PC-9 (cell line): Measurements from ENCODE around the gene FBP2. TPM values are rescaled to one million over a fixed set of nuclear protein-coding genes. Genes with fewer than 3 reads are reported as not detected.

Experiments used
- BruUV-seq: library from RNA; stranded (reverse); fragments of 400-500 nt; replicated peaks from 2 replicates; lab custom pipeline; 2021; lab: Mats Ljungman, UMichigan
- CTCF ChIA-PET: fragments of 300-600 bp; sonication (Branson Sonifier 250); formaldehyde crosslinking; loops from one replicate; lab custom pipeline; 2022; ENCODE audit warnings: antibody characterized with exemption; lab: Charles Lee
- POLR2A ChIA-PET: fragments of 300-600 bp; sonication (Branson Sonifier 250); formaldehyde crosslinking; loops from one replicate; lab custom pipeline; 2022; ENCODE audit warnings: antibody characterized with exemption; ENCODE audit not compliant: unreplicated experiment; lab: Charles Lee
- DNase-seq, 2 experiments: peaks; one replicate each; pipeline versions ENCODE4 v3.0.0 to v3.0.0-alpha.2; 2015 to 2022; ENCODE audit warnings: mixed read lengths in 1 of 2
- H2AFZ ChIP-seq: fragments of 200-600 bp; sonication (generic); 2 replicates; pipeline ENCODE4 v1.8.1; 2017; ENCODE audit warnings: antibody characterized with exemption
- H3F3A ChIP-seq: fragments of 200-600 bp; sonication (generic); 2 replicates; pipeline ENCODE4 v1.8.1; 2017; ENCODE audit warnings: antibody characterized with exemption, mild to moderate bottlenecking, low read depth; ENCODE audit not compliant: insufficient read depth
- H3K27ac ChIP-seq: fragments of 200-600 bp; sonication (generic); 2 replicates; pipeline ENCODE4 v1.6.1; 2016; ENCODE audit warnings: mixed run types
- H3K27me3 ChIP-seq: fragments of 200-600 bp; sonication (generic); 2 replicates; pipeline ENCODE4 v1.6.1; 2016; ENCODE audit warnings: low read depth, mixed run types; ENCODE audit not compliant: insufficient read depth
- H3K36me3 ChIP-seq: fragments of 200-600 bp; sonication (generic); 2 replicates; pipeline ENCODE4 v1.6.1; 2016; ENCODE audit warnings: low read depth, mixed run types
- H3K4me1 ChIP-seq: fragments of 200-600 bp; sonication (generic); replicated peaks from 2 replicates; pipeline ENCODE4 v1.6.1; 2016; ENCODE audit warnings: mixed run types; ENCODE audit not compliant: insufficient read depth
- H3K4me2 ChIP-seq: fragments of 200-600 bp; sonication (generic); 2 replicates; pipeline ENCODE4 v1.6.1; 2017; ENCODE audit warnings: mixed run types
- H3K4me3 ChIP-seq: fragments of 200-600 bp; sonication (generic); 2 replicates; pipeline ENCODE4 v1.6.1; 2016; ENCODE audit warnings: mixed run types
- H3K79me2 ChIP-seq: fragments of 200-600 bp; sonication (generic); 2 replicates; pipeline ENCODE4 v1.6.1; 2017; ENCODE audit warnings: low read depth, mixed run types
- H3K9me2 ChIP-seq: fragments of 200-600 bp; sonication (generic); 2 replicates; pipeline ENCODE4 v1.8.1; 2017; ENCODE audit warnings: mild to moderate bottlenecking; ENCODE audit not compliant: insufficient read depth
- H3K9me3 ChIP-seq: fragments of 200-600 bp; sonication (generic); 2 replicates; pipeline ENCODE4 v1.8.1; 2016; ENCODE audit warnings: low read depth; ENCODE audit not compliant: insufficient read depth
- H4K20me1 ChIP-seq: fragments of 200-600 bp; sonication (generic); 2 replicates; pipeline ENCODE4 v1.8.1; 2017; ENCODE audit not compliant: insufficient read depth
- EZH2 ChIP-seq: fragments of 200-600 bp; sonication (generic); IDR thresholded peaks from 2 replicates; pipeline ENCODE4 v1.8.0; 2017; ENCODE audit warnings: antibody characterized with exemption, low read depth
- intact Hi-C: fragments of 100-400 bp; cut with micrococcal nuclease; formaldehyde crosslinking; loops from one replicate; pipeline ENCODE4 v1.10.0; 2022; ENCODE audit not compliant: unreplicated experiment
- total RNA-seq: library from RNA; stranded (reverse); gene quantifications from 2 replicates; pipeline ENCODE4 v1.2.3, GENCODE V29; 2021
- TF ChIP-seq, protein P1 (sequence below): fragments of 200-600 bp; sonication (generic); conservative IDR thresholded peaks from 2 replicates; pipeline ENCODE4 v1.6.1; 2017; ENCODE audit warnings: mixed run types, antibody characterized with exemption, mild to moderate bottlenecking, moderate library complexity

The FBP2 gene
- total RNA-seq, 1 experiment from 2014 or later: not detected

DNA sequence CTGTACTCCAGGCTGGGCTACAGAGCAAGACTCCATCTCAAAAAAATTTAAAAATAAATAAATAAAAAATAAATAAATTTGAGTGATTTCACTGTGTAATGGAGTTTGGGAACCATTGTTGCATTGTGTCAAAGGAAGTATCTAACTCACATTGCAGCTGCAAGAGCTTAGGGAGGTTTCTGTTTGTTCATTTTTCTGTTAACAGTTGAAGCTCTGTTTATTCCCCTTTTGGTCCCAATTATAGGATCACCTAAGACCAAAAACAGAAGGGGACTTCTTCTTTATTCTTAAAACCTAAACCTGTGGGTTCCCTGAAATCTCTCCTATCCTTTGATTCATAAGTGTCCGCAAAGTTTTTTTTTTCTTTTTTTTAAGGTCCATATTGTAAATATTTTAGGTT, 67.4 kb downstream of the FBP2 start:
- peaks cover 3% of the 10 kb centered on the region; the same call in 1 of the 2 replicates for H3K79me2 ChIP-seq
- no peak for DNase-seq
- no peaks in the 10 kb centered on the region for H3K36me3 ChIP-seq
- TF ChIP-seq, protein P1, sequence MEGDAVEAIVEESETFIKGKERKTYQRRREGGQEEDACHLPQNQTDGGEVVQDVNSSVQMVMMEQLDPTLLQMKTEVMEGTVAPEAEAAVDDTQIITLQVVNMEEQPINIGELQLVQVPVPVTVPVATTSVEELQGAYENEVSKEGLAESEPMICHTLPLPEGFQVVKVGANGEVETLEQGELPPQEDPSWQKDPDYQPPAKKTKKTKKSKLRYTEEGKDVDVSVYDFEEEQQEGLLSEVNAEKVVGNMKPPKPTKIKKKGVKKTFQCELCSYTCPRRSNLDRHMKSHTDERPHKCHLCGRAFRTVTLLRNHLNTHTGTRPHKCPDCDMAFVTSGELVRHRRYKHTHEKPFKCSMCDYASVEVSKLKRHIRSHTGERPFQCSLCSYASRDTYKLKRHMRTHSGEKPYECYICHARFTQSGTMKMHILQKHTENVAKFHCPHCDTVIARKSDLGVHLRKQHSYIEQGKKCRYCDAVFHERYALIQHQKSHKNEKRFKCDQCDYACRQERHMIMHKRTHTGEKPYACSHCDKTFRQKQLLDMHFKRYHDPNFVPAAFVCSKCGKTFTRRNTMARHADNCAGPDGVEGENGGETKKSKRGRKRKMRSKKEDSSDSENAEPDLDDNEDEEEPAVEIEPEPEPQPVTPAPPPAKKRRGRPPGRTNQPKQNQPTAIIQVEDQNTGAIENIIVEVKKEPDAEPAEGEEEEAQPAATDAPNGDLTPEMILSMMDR: no peak
- TF ChIP-seq EZH2: no peak
- POLR2A ChIA-PET: no interaction called here
- no peak overlapping the region for H3K4me2 ChIP-seq
- 0 out of 2 replicates have a peak, but pooled peaks cover 4% of the 10 kb centered on the region for H3K9me2 ChIP-seq
- H3K9me3 ChIP-seq: no peaks in the 10 kb centered on the region
- intact Hi-C loops: no loop called here
- no peaks in the 10 kb centered on the region for H3K27me3 ChIP-seq
- no TSS peak for BruUV-seq
- no peak overlapping the region for H2AFZ ChIP-seq
- CTCF ChIA-PET: no interaction called here
- H3K4me1 ChIP-seq: no peaks in the 10 kb centered on the region
- no peaks in the 10 kb centered on the region for H3F3A ChIP-seq
- H4K20me1 ChIP-seq: no peaks in the 10 kb centered on the region; the same call in 1 of the 2 replicates
- no peak overlapping the region for H3K4me3 ChIP-seq
- H3K27ac ChIP-seq: no peak overlapping the region

DNA sequence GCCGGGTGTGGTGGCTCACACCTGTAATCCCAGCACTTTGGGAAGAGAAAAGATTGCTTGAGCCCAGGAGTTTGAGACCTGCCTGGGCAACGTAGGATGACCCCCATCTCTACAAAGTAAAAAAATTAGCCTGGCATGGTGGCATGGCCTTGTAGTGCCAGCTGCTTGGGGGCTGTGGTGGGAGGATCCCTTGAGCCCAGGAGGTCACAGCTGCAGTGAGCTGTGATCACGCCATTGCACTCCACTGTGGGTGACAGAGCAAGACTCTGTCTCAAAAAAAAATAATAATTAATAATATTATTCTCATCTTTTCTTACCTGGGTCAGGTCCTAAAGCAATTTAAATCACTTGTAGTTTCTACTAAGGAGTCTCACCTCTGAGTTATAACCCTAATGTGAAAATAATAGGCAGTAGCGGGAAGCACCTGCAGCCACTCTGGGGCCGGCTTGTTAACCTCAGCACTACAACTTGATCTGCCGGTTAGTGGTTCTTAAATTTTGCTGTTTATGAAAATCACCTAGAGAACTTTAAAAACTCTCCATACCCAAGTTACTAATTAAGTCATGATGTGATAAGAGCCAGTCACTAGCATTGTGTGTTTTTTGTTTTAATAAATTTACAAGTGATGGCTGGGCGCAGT, 68.1 kb downstream of the FBP2 start:
- Histone ChIP-seq H3K36me3 (no peaks in the 10 kb centered on the region), H4K20me1 (no peaks in the 10 kb centered on the region), H3K79me2 (no peaks in the 10 kb centered on the region), H3K27ac (no peak overlapping the region), H3K9me3 (no peaks in the 10 kb centered on the region), H3F3A (no peaks in the 10 kb centered on the region), H3K4me3 (no peak overlapping the region), H3K4me1 (no peaks in the 10 kb centered on the region), H3K4me2 (no peak overlapping the region), H2AFZ (no peak overlapping the region), H3K27me3 (no peaks in the 10 kb centered on the region), H3K9me2 (0 out of 2 replicates have a peak, but pooled peaks cover 4% of the 10 kb centered on the region)
- POLR2A ChIA-PET: no interaction called here
- intact Hi-C loops: no loop called here
- BruUV-seq: no TSS peak
- no peak for DNase-seq
- no peak for TF ChIP-seq EZH2
- TF ChIP-seq, protein P1: no peak
- CTCF ChIA-PET: no interaction called here

- Histone ChIP-seq H3K27ac (no peak overlapping the region), H3K27me3 (no peaks in the 10 kb centered on the region), H3K36me3 (no peaks in the 10 kb centered on the region), H3F3A (no peaks in the 10 kb centered on the region), H4K20me1 (no peaks in the 10 kb centered on the region), H3K79me2 (peaks cover 9% of the 10 kb centered on the region; the same call in 1 of the 2 replicates), H3K9me3 (no peaks in the 10 kb centered on the region), H2AFZ (no peak overlapping the region), H3K4me1 (peaks cover 1% of the 10 kb centered on the region), H3K4me2 (no peak overlapping the region), H3K4me3 (no peak overlapping the region), H3K9me2 (no peaks in the 10 kb centered on the region)
- TF ChIP-seq EZH2: no peak
- TF ChIP-seq, protein P1: no peak
- POLR2A ChIA-PET: no interaction called here
- intact Hi-C loops: no loop called here
- BruUV-seq: no TSS peak
- CTCF ChIA-PET: no interaction called here
- no peak for DNase-seq
These were observed 76.4 kb downstream of the FBP2 start for GRCh38 chr9:94517254-94517653.
